HCT116 (cell line): ENCODE data around the gene TPO. TPM values are rescaled to one million over a fixed set of nuclear protein-coding genes. Genes with fewer than 3 reads are reported as not detected.
"Not testable (repeated sequence)": the region's sequence is repeated elsewhere in the genome, so short reads cannot be mapped to it uniquely, and the experiment has no call there.

Experiments used
- ATAC-seq: fragments of 200-7000 bp; cut with Tn5 transposase; 2 replicates; pipeline ENCODE4 v1.9.1; 2020; ENCODE audit warnings: mild to moderate bottlenecking, moderate library complexity
- BruUV-seq: library from RNA; stranded (reverse); fragments of 400-500 nt; replicated peaks from 2 replicates; lab custom pipeline; 2021; lab: Mats Ljungman, UMichigan
- CTCF ChIA-PET: fragments of 300-600 bp; sonication (Branson Sonifier 250); formaldehyde crosslinking; loops from one replicate; lab custom pipeline; 2021; ENCODE audit warnings: antibody characterized with exemption; lab: Charles Lee
- POLR2A ChIA-PET: fragments of 300-600, 350-600 bp; sonication (Branson Sonifier 250); formaldehyde crosslinking; loops from one replicate; lab custom pipeline; 2021; ENCODE audit warnings: antibody characterized with exemption; lab: Charles Lee
- RAD21 ChIA-PET, 2 experiments: fragments of 300-600 bp; sonication (Branson Sonifier 250); formaldehyde crosslinking; loops; one replicate each; lab custom pipeline; 2023; ENCODE audit warnings: low total read pairs in 2 of 2; ENCODE audit not compliant: uncharacterized antibody in 2 of 2, unreplicated experiment in 2 of 2, low non-redundant PET in 1 of 2; lab: Charles Lee
- DNase-seq: peaks from one replicate; pipeline ENCODE4 v3.0.0-alpha.2; 2010; ENCODE audit warnings: low read depth, low spot score
- H2AFZ ChIP-seq: fragments of 200-600 bp; shearing (Covaris generic), sonication (generic); 2 replicates; pipeline ENCODE4 v1.6.1; 2017; ENCODE audit warnings: low read depth, mixed run types, mixed read lengths, antibody characterized with exemption, low read length; ENCODE audit not compliant: poor library complexity, severe bottlenecking
- H3K27ac ChIP-seq: 2 replicates; pipeline ENCODE4 v1.5.1; 2012; ENCODE audit warnings: low read depth, low read length
- H3K27me3 ChIP-seq: fragments of 200-600 bp; sonication (generic); 2 replicates; pipeline ENCODE4 v1.6.1; 2016; ENCODE audit warnings: mixed run types, low read length, mixed read lengths; ENCODE audit not compliant: insufficient read depth
- H3K36me3 ChIP-seq, 2 experiments: fragments of 200-500 bp in 1 of 2; fragments of 200-600 bp in 1 of 2; sonication (Bioruptor generic) in 1 of 2; sonication (generic) in 1 of 2; 2 replicates each; pipeline versions ENCODE4 v1.5.1 to v1.6.1; 2014 to 2016; ENCODE audit warnings: low read length in 2 of 2, inconsistent platforms in 1 of 2, mixed read lengths in 1 of 2, mixed run types in 1 of 2; ENCODE audit not compliant: insufficient read depth in 2 of 2, control insufficient read depth in 1 of 2
- H3K4me1 ChIP-seq, 2 experiments: fragments of 200-600 bp in 1 of 2; sonication (generic) in 1 of 2; 2 replicates each; pipeline versions ENCODE4 v1.5.1 to v1.6.1; 2012 to 2017; ENCODE audit warnings: low read length in 2 of 2, inconsistent platforms in 1 of 2, mild to moderate bottlenecking in 1 of 2, mixed read lengths in 1 of 2, mixed run types in 1 of 2, moderate library complexity in 1 of 2; ENCODE audit not compliant: insufficient read depth in 2 of 2, control insufficient read depth in 1 of 2
- H3K4me2 ChIP-seq: fragments of 200-600 bp; sonication (generic); 2 replicates; pipeline ENCODE4 v1.6.1; 2017; ENCODE audit warnings: mixed run types, low read length, mixed read lengths
- H3K4me3 ChIP-seq, 2 experiments: fragments of 200-600 bp in 1 of 2; sonication (generic) in 1 of 2; replicated peaks in 1 of 2; 2 replicates each; pipeline ENCODE4 v1.5.1; 2011 to 2016; ENCODE audit warnings: low read length in 2 of 2, control low read depth in 1 of 2, low read depth in 1 of 2, mild to moderate bottlenecking in 1 of 2, mixed read lengths in 1 of 2, mixed run types in 1 of 2
- H3K79me2 ChIP-seq: fragments of 200-600 bp; sonication (generic); 2 replicates; pipeline ENCODE4 v1.6.1; 2017; ENCODE audit warnings: mild to moderate bottlenecking, mixed run types, low read length, moderate library complexity, mixed read lengths; ENCODE audit not compliant: insufficient read depth
- H3K9ac ChIP-seq: fragments of 200-600 bp; sonication (generic); 2 replicates; pipeline ENCODE4 v1.6.1; 2016; ENCODE audit warnings: low read length, mixed read lengths
- H3K9me2 ChIP-seq: fragments of 200-600 bp; sonication (generic), shearing (Covaris generic); 2 replicates; pipeline ENCODE4 v1.6.1; 2017; ENCODE audit warnings: mixed run types, mild to moderate bottlenecking, moderate library complexity; ENCODE audit not compliant: insufficient read depth
- H3K9me3 ChIP-seq, 2 experiments: fragments of 200-500 bp in 1 of 2; fragments of 200-600 bp in 1 of 2; sonication (Bioruptor generic) in 1 of 2; sonication (generic) in 1 of 2; 2 replicates each; pipeline ENCODE4 v1.6.1; 2014 to 2017; ENCODE audit warnings: low read length in 2 of 2, mixed read lengths in 2 of 2, inconsistent platforms in 1 of 2, low read depth in 1 of 2, mild to moderate bottlenecking in 1 of 2, mixed run types in 1 of 2, moderate library complexity in 1 of 2; ENCODE audit not compliant: control insufficient read depth in 1 of 2, insufficient read depth in 1 of 2
- H4K20me1 ChIP-seq: fragments of 200-600 bp; sonication (generic), shearing (Covaris generic); 2 replicates; pipeline ENCODE4 v1.6.1; 2017; ENCODE audit warnings: mixed run types, mild to moderate bottlenecking, moderate library complexity; ENCODE audit not compliant: insufficient read depth
- CTCF ChIP-seq, 3 experiments: fragments of 200-600 bp in 1 of 3; sonication (generic) in 1 of 3; IDR thresholded peaks in 2 of 3; conservative IDR thresholded peaks in 1 of 3; 2 replicates each; pipeline ENCODE4 v1.5.1; 2012 to 2017; ENCODE audit warnings: low read depth in 2 of 3, low read length in 2 of 3, antibody characterized with exemption in 1 of 3, borderline replicate concordance in 1 of 3, control low read depth in 1 of 3, mild to moderate bottlenecking in 1 of 3, mixed read lengths in 1 of 3, mixed run types in 1 of 3, moderate library complexity in 1 of 3; ENCODE audit not compliant: insufficient read depth in 1 of 3
- EZH2 ChIP-seq: fragments of 200-600 bp; sonication (generic); IDR thresholded peaks from 2 replicates; pipeline ENCODE4 v1.6.1; 2017; ENCODE audit warnings: antibody characterized with exemption, mixed run types
- EZH2phosphoT487 ChIP-seq: fragments of 200-600 bp; IDR thresholded peaks from 2 replicates; pipeline ENCODE4 v1.6.1; 2018; ENCODE audit warnings: antibody characterized with exemption, borderline replicate concordance
- RAD21 ChIP-seq: IDR thresholded peaks from 2 replicates; pipeline ENCODE4 v1.6.1; 2012; ENCODE audit warnings: low read depth, mild to moderate bottlenecking
- SRF ChIP-seq: IDR thresholded peaks from 2 replicates; pipeline ENCODE4 v1.6.1; 2012; ENCODE audit warnings: low read depth
- YY1 ChIP-seq: IDR thresholded peaks from 2 replicates; pipeline ENCODE4 v1.6.1; 2011; ENCODE audit warnings: low read length, low read depth, moderate library complexity, mild to moderate bottlenecking; ENCODE audit not compliant: insufficient replicate concordance; ENCODE audit errors: extremely low read depth
- ZNF274 ChIP-seq: fragments of 200-500 bp; sonication (Bioruptor generic); IDR thresholded peaks from 2 replicates; pipeline ENCODE4 v1.6.1; 2014; ENCODE audit warnings: mild to moderate bottlenecking, low read depth, low read length, inconsistent platforms
- intact Hi-C: fragments of 100-400 bp; cut with micrococcal nuclease; formaldehyde crosslinking; loops from 2 replicates; pipeline ENCODE4 v1.10.0; 2022
- total RNA-seq: library from RNA; stranded (reverse); gene quantifications from one replicate; pipeline ENCODE4 v1.2.1, GENCODE V29; 2021; ENCODE audit not compliant: unreplicated experiment
- TF ChIP-seq, protein P1 (sequence below): IDR thresholded peaks from 2 replicates; pipeline ENCODE4 v1.6.1; 2011; ENCODE audit warnings: mild to moderate bottlenecking, low read length, moderate library complexity; ENCODE audit not compliant: insufficient replicate concordance; ENCODE audit errors: extremely low read depth

TPO gene
- total RNA-seq, 1 experiment from 2014 or later, result not detected

DNA sequence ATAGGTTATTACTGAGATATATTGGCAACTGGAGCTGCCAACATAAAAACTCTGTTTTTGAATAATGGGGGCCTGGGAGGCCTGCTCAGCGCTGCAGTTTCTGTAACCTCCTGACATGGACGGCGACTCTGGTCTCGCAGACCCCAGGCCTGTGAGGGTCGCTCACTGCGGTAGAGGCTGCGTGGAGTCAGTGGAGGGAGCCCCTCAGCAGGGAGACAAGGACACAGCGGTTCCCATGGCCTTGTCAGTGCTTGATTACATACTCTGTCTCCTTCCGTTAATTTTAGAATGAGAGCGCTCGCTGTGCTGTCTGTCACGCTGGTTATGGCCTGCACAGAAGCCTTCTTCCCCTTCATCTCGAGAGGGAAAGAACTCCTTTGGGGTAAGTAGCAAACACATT lies 858 bp downstream of the TPO start:
- Histone ChIP-seq H3K79me2 (no peaks in the 10 kb centered on the region), H3K36me3 (no peaks in the 10 kb centered on the region), H3K4me1 (no peaks in the 10 kb centered on the region), H3K9me2 (no peaks in the 10 kb centered on the region), H3K9ac (no peak overlapping the region), H3K27me3 (peaks cover 9% of the 10 kb centered on the region; the same call in 1 of the 2 replicates), H4K20me1 (no peaks in the 10 kb centered on the region), H3K4me3 (no peak overlapping the region), H2AFZ (no peak overlapping the region), H3K4me2 (no peak overlapping the region), H3K9me3 (no peaks in the 10 kb centered on the region), H3K27ac (no peak overlapping the region)
- DNase-seq (no peak), ATAC-seq (no peak)
- TF ChIP-seq SRF (no peak), CTCF (IDR thresholded peaks at IDR 0.05 in 2 of 3, conservative IDR thresholded peaks at IDR 0.05 in 1 of 3; ENCODE audit: borderline replicate concordance in 1 of 3, insufficient read depth in 1 of 3, low read depth in 2 of 3, low read length in 2 of 3) (no peak), ZNF274 (no peak), EZH2 (no peak), YY1 (no peak), RAD21 (no peak), EZH2phosphoT487 (no peak)
- TF ChIP-seq, protein P1, sequence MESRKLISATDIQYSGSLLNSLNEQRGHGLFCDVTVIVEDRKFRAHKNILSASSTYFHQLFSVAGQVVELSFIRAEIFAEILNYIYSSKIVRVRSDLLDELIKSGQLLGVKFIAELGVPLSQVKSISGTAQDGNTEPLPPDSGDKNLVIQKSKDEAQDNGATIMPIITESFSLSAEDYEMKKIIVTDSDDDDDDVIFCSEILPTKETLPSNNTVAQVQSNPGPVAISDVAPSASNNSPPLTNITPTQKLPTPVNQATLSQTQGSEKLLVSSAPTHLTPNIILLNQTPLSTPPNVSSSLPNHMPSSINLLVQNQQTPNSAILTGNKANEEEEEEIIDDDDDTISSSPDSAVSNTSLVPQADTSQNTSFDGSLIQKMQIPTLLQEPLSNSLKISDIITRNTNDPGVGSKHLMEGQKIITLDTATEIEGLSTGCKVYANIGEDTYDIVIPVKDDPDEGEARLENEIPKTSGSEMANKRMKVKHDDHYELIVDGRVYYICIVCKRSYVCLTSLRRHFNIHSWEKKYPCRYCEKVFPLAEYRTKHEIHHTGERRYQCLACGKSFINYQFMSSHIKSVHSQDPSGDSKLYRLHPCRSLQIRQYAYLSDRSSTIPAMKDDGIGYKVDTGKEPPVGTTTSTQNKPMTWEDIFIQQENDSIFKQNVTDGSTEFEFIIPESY, result no peak
- ChIA-PET POLR2A (no interaction called here), RAD21 (no interaction called here), CTCF (no interaction called here)
- no TSS peak for BruUV-seq
- intact Hi-C loops, result no loop called here

DNA sequence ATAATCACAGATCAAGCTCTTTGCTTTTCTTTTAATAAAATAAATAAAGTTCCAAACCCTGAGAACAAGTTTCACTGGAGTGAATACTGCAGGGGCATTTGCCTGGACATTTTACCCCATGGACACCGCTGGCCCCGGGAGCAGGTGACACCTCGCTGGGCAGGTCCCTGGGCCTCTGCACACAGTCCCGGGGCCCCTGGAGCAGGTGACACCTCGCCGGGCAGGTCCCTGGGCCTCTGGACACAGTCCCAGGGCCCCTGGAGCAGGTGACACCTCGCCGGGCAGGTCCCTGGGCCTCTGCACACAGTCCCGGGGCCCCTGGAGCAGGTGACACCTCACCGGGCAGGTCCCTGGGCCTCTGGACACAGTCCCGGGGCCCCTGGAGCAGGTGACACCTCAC lies 1.6 kb downstream of the TPO start:
- H4K20me1 ChIP-seq, H3K4me3 ChIP-seq, POLR2A ChIA-PET, CTCF ChIA-PET, H3K4me1 ChIP-seq, H3K4me2 ChIP-seq, H3K9me3 ChIP-seq, H3K9ac ChIP-seq, H3K36me3 ChIP-seq, intact Hi-C loops, H2AFZ ChIP-seq, ATAC-seq, H3K9me2 ChIP-seq, H3K79me2 ChIP-seq, BruUV-seq, DNase-seq, H3K27ac ChIP-seq, RAD21 ChIA-PET: not testable (repeated sequence)
- H3K27me3 ChIP-seq, result peaks cover 14% of the 10 kb centered on the region; the same call in 1 of the 2 replicates
